SJSA1 (cell line): Measurements from ENCODE around the gene GADL1. TPM values are rescaled to one million over a fixed set of nuclear protein-coding genes. Genes with fewer than 3 reads are reported as not detected.

ENCODE experiments used
- DNase-seq, 2 experiments: peaks; one replicate each; pipeline ENCODE4 v3.0.0-alpha.2; 2015 to 2020; ENCODE audit warnings: low spot score in 2 of 2, low read depth in 1 of 2
- H3K27ac ChIP-seq: fragments of 250-450 bp; sonication (Bioruptor Pico); 2 replicates; pipeline ENCODE4 v1.5.1; 2020; ENCODE audit warnings: mild to moderate bottlenecking, moderate library complexity
- H3K27me3 ChIP-seq: fragments of 250-450 bp; sonication (Bioruptor Pico); replicated peaks from 2 replicates; pipeline ENCODE4 v1.5.1; 2020; ENCODE audit warnings: mild to moderate bottlenecking, moderate library complexity
- H3K36me3 ChIP-seq: fragments of 250-450 bp; sonication (Bioruptor Pico); 2 replicates; pipeline ENCODE4 v1.5.1; 2020; ENCODE audit warnings: mild to moderate bottlenecking
- H3K4me1 ChIP-seq: fragments of 250-450 bp; sonication (Bioruptor Pico); replicated peaks from 2 replicates; pipeline ENCODE4 v1.6.1; 2021; ENCODE audit warnings: mild to moderate bottlenecking
- H3K4me3 ChIP-seq: fragments of 250-450 bp; sonication (Bioruptor Pico); 2 replicates; pipeline ENCODE4 v1.5.1; 2020; ENCODE audit warnings: mild to moderate bottlenecking
- H3K9me3 ChIP-seq: fragments of 250-450 bp; sonication (Bioruptor Pico); replicated peaks from 2 replicates; pipeline ENCODE4 v1.5.1; 2020; ENCODE audit warnings: mild to moderate bottlenecking
- total RNA-seq: library from RNA; depleted of rRNA; stranded (reverse); fragments of >200 nt; shearing (Covaris generic); gene quantifications from 2 replicates; pipeline ENCODE4 v1.2.3, GENCODE V29; 2014

GADL1 gene
- total RNA-seq, 1 experiment from 2014 or later, result 0.13 TPM

DNA sequence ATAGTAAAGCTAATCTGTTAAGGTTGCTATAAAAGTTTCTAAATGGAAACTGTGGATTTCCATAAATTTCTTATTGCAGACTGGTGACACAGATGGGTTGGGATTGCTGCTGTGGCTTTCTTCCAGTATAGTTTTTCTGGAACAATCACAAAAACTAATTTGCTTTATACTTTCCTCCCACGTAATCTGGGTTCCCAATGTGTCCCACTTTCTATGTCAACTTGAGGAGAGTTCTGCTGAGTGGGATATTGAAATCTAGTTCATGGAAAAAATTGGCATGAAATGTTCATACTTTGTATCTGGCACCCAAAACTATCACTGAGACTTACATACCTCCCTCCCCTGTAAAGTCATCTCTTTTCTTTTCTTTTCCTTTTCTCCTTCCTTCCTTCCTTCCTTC is 161.3 kb downstream of the GADL1 start:
- no peak overlapping the region for H3K27ac ChIP-seq
- H3K27me3 ChIP-seq, result no peaks in the 10 kb centered on the region

DNA sequence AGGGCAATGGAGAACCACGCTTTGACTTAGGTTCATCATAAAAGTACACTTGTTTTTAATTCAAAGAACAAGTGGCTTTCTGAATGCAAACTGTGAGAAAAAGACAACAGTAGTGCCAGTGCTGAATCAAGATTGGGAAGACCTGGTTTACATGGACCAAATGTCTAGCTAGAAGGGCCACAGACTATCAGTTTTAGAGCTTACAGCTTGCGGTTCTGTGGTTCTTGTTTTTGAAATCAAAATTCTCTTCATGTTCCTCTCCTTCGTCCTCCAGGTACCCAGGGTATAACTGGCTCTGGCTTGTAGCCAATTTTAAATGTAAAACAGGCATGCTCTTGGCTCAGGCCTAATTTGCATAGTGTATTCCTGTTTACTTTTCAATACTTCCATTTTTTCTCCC is 163.5 kb downstream of the GADL1 start:
- Histone ChIP-seq H3K9me3 (no peaks in the 10 kb centered on the region), H3K27ac (no peak overlapping the region), H3K4me1 (no peaks in the 10 kb centered on the region), H3K27me3 (no peaks in the 10 kb centered on the region), H3K36me3 (no peaks in the 10 kb centered on the region), H3K4me3 (no peak overlapping the region)
- no peak for DNase-seq

More for the DNA sequence above, 161.3 kb downstream of the GADL1 start:
- Histone ChIP-seq H3K36me3 (no peaks in the 10 kb centered on the region), H3K9me3 (no peaks in the 10 kb centered on the region), H3K4me3 (no peak overlapping the region), H3K4me1 (no peaks in the 10 kb centered on the region)
- DNase-seq, result no peak

DNA sequence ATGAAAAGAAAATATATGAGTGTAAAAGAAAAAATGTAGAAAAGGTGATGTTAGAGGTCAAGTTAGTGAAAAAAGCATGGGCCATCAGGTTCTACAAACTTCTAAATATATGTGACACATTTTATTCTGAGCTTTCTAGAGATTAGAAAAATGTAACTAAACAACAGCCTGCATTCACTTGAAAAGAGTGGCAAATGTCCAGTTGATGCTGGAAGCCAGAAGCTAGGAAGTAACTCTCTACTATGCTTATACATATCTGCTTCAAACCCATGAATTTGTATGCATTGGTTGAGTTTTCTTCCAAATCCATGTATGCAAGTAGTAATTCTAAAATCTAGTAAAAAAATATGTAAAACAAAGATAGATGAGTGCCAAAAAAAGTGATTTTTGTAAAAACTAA is 164.5 kb downstream of the GADL1 start:
- Histone ChIP-seq H3K9me3 (no peaks in the 10 kb centered on the region), H3K36me3 (no peaks in the 10 kb centered on the region), H3K27me3 (no peaks in the 10 kb centered on the region), H3K4me3 (no peak overlapping the region), H3K27ac (no peak overlapping the region), H3K4me1 (no peaks in the 10 kb centered on the region)
- DNase-seq, result no peak

DNA sequence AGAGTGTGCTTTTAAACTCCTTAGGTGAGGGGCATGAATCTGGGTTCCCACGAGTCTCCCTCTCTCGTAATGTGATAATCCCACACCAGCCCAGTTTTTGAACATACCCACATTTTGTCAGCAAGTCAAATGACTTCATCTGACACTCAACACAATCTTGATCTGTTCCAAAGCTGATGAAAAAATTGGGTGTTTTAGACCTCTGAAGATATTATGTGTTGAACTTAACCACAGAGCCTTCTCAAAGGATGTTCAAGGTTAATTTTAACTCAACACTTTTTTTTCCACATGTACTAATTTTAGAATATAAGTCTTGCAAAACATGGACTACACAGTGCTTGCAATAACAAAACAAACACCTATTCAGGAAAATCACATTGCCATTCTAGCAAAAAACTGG is 164.9 kb downstream of the GADL1 start:
- no peak overlapping the region for H3K27ac ChIP-seq
- DNase-seq, result no peak
- no peaks in the 10 kb centered on the region for H3K36me3 ChIP-seq
- H3K27me3 ChIP-seq, result no peaks in the 10 kb centered on the region
- no peak overlapping the region for H3K4me3 ChIP-seq
- H3K4me1 ChIP-seq, result no peaks in the 10 kb centered on the region
- no peaks in the 10 kb centered on the region for H3K9me3 ChIP-seq

DNA sequence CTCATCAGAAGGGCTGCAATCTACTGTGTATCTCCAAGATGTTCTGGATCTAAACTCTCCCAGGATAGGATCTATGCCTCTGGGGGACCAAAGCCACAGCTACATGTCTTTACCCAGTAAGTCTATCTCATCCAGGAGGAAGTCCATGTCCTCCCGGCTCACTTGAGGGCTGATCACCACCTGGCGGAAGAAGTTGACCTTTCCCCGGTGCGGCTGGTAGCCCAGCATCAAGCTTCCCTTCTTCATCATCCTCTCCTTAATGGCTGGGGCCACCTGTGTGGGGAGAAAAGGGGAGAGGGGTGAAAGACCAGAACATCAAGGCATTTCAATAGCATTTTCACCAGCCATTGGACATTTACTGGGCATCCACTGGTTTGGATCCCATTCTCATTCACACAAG is 166.3 kb downstream of the GADL1 start:
- Histone ChIP-seq H3K27ac (no peak overlapping the region), H3K4me1 (no peaks in the 10 kb centered on the region), H3K36me3 (no peaks in the 10 kb centered on the region), H3K9me3 (no peaks in the 10 kb centered on the region), H3K4me3 (no peak overlapping the region), H3K27me3 (no peaks in the 10 kb centered on the region)
- DNase-seq, result no peak

DNA sequence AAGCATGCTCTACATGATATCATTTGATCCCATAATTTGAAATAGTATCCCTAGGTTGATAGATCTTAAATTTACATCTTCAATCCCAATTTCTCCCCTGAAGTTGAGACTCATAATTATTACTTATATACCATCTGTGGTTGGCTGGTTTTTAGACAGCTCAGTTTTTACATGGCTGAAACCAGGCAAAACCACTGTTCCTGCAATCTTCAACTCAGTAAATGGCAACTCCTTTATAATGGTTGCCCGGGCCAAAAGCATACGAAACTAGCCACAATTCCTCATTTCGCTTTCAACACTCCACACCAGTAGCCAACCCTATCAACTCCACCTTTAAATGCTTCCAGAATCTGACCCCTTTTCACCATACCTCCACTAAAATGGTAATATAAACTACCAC is 169.6 kb downstream of the GADL1 start:
- Histone ChIP-seq H3K4me3 (no peak overlapping the region), H3K27ac (no peak overlapping the region), H3K4me1 (peaks cover 21% of the 10 kb centered on the region), H3K9me3 (no peaks in the 10 kb centered on the region), H3K27me3 (no peaks in the 10 kb centered on the region), H3K36me3 (no peaks in the 10 kb centered on the region)
- no peak for DNase-seq

DNA sequence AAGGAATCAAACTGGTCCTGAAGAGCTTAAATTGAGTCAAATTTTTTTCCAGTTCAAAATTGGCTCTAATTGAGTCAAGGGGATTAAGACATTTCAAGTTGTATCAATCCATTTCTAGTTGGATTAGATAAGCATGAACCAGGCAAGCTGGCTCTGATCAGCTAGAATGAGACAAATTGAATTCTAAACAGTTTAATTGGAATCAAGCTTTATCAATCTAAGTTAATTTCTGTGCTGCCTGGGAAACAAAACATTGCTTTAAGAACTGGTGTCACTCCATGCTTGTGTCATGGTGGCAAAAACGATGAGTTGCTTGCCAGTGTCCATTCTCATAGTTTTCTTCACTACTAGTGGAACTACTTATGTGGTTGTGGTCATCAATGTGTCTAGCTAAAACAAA is 171.2 kb downstream of the GADL1 start:
- Histone ChIP-seq H3K27me3 (no peaks in the 10 kb centered on the region), H3K4me3 (no peak overlapping the region), H3K36me3 (no peaks in the 10 kb centered on the region), H3K4me1 (peaks cover 21% of the 10 kb centered on the region), H3K27ac (no peak overlapping the region), H3K9me3 (no peaks in the 10 kb centered on the region)
- DNase-seq, result no peak

DNA sequence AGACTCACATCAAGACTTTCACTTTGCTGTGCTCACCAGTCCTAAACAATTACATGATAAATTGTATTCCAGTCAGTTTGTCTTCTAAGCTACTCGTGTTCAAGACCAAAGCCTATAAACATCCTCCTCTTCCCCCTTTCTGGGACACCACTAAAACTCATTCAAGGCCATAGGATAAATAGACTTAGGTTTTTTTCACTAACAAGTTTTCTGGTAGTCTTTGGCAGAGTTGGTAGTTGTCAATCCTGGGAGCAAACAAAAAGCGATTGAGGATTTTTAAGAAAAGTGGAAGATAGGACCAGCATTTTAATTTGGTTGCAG is 173.2 kb downstream of the GADL1 start:
- Histone ChIP-seq H3K4me3 (no peak overlapping the region), H3K36me3 (no peaks in the 10 kb centered on the region), H3K27me3 (no peaks in the 10 kb centered on the region), H3K9me3 (no peaks in the 10 kb centered on the region), H3K4me1 (peaks cover 21% of the 10 kb centered on the region), H3K27ac (peak overlapping the region; percentile 53)
- no peak for DNase-seq

DNA sequence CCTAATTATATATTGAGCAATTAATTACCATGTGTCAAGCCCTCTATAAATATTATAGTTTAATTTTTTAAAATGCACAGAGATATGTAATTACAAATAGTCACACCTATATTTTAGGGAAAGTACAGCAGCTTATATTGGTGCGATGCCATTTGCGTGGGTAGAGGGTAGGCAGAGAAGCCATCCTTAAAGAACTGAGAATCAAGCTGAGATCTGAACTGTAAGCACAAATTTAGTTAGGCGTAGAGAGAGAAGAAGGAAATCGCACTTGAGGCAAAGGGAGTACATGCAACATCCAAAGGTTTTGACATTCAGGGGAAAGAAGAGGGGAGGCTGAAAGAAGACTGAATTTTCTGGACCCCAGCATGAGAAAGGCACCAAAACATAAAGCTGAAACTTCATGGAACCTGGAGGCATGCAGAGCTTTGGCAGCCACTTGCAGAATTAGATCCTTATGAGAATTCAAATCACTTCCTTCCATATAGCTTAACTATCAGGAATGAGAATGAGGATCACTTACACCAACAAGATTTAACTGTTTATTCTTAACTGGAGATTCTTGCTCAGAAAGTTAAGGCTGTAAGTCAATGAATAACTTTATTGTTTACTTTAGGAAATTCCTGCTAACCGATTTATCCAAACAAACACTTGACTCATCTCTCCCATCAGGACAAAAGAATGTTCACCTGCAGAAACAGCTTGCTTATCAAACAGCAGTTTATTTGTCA is 173.7 kb downstream of the GADL1 start:
- 0 out of 2 replicates have a peak overlapping the region, but pooled peaks have one; percentile 53 for H3K27ac ChIP-seq
- DNase-seq, result peak in 1 of 2 experiments; percentile 80
- H3K9me3 ChIP-seq, result no peaks in the 10 kb centered on the region
- no peaks in the 10 kb centered on the region for H3K36me3 ChIP-seq
- H3K4me3 ChIP-seq, result no peak overlapping the region
- H3K4me1 ChIP-seq, result peaks cover 21% of the 10 kb centered on the region
- no peaks in the 10 kb centered on the region for H3K27me3 ChIP-seq

DNA sequence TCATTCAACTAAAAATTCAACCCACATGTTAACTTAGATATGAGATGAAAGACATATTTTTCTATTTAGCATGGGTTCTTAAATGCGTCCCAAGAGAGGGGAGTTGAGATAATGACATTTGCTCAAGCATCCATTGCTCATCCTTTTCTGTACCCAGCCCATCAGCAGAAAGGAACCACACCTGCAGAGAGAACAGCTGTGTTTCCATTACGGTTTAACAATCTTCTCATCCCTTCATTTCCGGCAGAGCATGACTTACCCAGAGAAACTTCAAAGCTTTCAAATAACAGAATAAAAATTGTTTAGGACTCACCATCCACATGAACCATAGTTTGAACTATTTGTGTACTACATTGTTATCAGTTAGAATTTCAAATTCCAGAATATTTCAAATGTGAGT is 174.9 kb downstream of the GADL1 start:
- no peak for DNase-seq
- Histone ChIP-seq H3K27ac (no peak overlapping the region), H3K9me3 (no peaks in the 10 kb centered on the region)

DNA sequence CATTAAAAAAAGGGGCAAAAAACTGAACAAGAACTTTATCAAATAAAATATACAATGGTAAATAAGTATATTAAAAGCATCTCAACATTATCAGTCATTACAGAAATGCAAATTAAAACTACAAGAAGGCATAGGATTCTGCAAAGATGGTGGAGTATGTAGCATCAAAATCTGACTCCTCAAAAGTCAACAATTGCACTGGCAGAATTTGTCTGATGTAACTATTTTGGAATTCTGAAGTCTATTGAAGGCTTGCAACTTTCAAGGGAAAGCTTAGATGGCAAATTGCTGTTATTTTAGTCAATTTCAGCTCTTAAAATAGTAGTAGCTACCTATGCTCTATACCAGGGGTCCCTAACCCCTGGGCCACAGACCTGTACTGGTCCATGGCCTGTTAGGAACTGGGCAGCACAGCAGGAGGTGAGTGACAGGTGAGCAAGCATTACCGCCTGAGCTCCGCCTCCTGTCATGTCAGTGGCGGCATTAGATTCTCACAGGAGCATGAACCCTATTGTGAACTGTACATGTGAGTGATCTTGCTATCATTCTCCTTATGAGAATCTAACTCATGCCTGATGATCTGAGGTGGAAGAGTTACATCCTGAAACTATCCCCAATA is 180.5 kb downstream of the GADL1 start:
- Histone ChIP-seq H3K27me3 (no peaks in the 10 kb centered on the region), H3K4me3 (no peak overlapping the region)
- DNase-seq, result no peak

More for the DNA sequence above, 174.9 kb downstream of the GADL1 start:
- H3K4me3 ChIP-seq, result no peak overlapping the region
- peaks cover 21% of the 10 kb centered on the region for H3K4me1 ChIP-seq
- H3K27me3 ChIP-seq, result no peaks in the 10 kb centered on the region
- H3K36me3 ChIP-seq, result no peaks in the 10 kb centered on the region

DNA sequence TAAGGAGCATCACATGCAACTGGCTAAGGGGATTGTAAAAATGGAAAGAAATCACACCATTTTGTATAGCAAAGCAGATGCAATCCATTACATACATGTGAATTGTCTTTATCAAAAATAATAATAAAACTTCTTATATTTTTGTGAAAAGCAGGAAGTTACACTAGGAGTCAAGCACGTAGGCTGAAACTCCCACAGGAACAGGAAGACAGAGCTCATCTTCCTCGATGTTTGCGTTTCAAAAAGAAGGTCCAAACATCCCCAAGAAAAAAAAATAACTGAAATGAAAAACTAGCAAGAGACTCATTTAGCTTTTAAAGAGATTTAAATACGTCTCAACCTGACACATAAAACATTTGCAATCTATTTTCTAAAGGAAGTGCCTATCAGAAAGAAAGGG is 181.5 kb downstream of the GADL1 start:
- Histone ChIP-seq H3K27me3 (no peaks in the 10 kb centered on the region), H3K4me3 (no peak overlapping the region), H3K4me1 (no peaks in the 10 kb centered on the region), H3K36me3 (no peaks in the 10 kb centered on the region), H3K9me3 (no peaks in the 10 kb centered on the region), H3K27ac (no peak overlapping the region)
- DNase-seq, result no peak

More for the DNA sequence above, 180.5 kb downstream of the GADL1 start:
- H3K4me1 ChIP-seq, result no peaks in the 10 kb centered on the region
- H3K27ac ChIP-seq, result no peak overlapping the region
- no peaks in the 10 kb centered on the region for H3K9me3 ChIP-seq
- H3K36me3 ChIP-seq, result no peaks in the 10 kb centered on the region

DNA sequence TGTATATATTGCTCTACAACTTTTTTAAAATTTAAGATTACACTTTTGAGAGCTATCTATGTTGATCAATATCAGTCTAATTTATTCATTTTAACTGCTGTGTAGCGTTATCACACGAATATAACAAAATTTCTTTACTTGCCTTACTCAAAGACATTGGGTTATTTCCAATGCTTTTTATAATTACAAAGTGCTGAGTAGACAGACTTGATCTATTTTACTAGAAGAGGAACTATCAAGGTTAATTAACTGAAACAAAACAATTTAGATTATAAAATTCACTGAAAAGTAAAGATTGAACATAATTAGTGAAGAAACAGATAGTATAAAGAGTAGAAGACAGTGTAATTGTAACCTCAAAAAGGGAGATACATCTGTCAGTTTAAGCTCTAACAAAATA is 182.6 kb downstream of the GADL1 start:
- no peak overlapping the region for H3K27ac ChIP-seq
- no peak for DNase-seq
- no peaks in the 10 kb centered on the region for H3K36me3 ChIP-seq
- no peaks in the 10 kb centered on the region for H3K27me3 ChIP-seq
- H3K4me1 ChIP-seq, result no peaks in the 10 kb centered on the region
- H3K9me3 ChIP-seq, result no peaks in the 10 kb centered on the region
- no peak overlapping the region for H3K4me3 ChIP-seq

DNA sequence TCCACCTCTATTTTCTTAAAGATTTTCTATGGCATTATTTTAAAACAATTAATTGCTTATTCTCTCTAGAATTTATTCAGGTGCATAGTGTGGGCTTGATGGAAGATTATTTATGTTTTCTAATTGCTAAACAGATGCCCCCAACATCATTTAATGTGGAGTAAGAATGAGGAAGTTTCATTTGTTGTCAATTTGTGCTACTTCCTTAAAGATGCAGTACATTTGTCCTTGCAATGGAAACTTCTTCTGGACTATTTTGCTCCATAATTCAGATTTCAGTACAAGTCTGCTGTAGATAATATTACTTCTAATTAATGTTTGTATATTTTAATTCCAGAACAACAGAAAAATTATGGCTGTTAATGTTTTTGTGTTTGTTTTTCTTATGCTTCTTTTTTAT is 183.3 kb downstream of the GADL1 start:
- DNase-seq, result no peak
- Histone ChIP-seq H3K27me3 (no peaks in the 10 kb centered on the region), H3K36me3 (no peaks in the 10 kb centered on the region), H3K27ac (no peak overlapping the region), H3K9me3 (no peaks in the 10 kb centered on the region), H3K4me1 (no peaks in the 10 kb centered on the region), H3K4me3 (no peak overlapping the region)

DNA sequence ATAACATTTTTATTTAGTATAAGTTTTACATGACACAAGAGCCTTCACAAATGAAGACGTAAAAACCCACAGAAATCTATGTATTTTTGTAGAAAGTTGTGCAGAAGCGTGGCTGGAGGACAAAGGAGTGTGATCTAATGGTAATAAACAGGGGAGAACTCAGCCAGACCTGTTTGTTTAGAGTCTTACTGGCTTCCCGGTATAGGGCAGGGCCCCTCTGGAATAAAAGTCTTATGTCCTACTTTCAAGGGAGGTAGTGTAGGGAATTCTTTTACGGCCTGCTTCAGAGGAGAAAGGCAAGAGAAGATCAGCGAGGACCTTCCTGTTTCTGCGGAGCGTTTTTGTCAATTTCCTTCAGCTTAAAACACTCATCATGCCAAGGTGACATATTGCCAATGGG is 184.4 kb downstream of the GADL1 start:
- Histone ChIP-seq H3K36me3 (no peaks in the 10 kb centered on the region), H3K4me3 (no peak overlapping the region), H3K9me3 (no peaks in the 10 kb centered on the region), H3K27me3 (no peaks in the 10 kb centered on the region), H3K27ac (no peak overlapping the region), H3K4me1 (no peaks in the 10 kb centered on the region)
- DNase-seq, result no peak
